Colonic mucosa (tissue), 4 donors: ENCODE measurements around the gene TRDN. TPM values are rescaled to one million over a fixed set of nuclear protein-coding genes. Genes with fewer than 3 reads are reported as not detected.

Experiments
- DNase-seq: peaks from one replicate; pipeline ENCODE4 v3.0.0-alpha.2; 2020
- H3K27ac ChIP-seq: fragments of 200-600 bp; one replicate; pipeline ENCODE4 v1.8.0; 2021
- H3K27me3 ChIP-seq: fragments of 200-600 bp; one replicate; pipeline ENCODE4 v1.8.0; 2021
- H3K36me3 ChIP-seq: fragments of 200-600 bp; one replicate; pipeline ENCODE4 v1.8.0; 2021
- H3K4me1 ChIP-seq: fragments of 200-600 bp; one replicate; pipeline ENCODE4 v1.8.0; 2021; ENCODE audit warnings: mild to moderate bottlenecking
- H3K4me3 ChIP-seq: fragments of 200-600 bp; one replicate; pipeline ENCODE4 v1.8.0; 2021
- H3K9ac ChIP-seq, 2 donors: one replicate each; pipeline ENCODE4 v1.7.0; 2013; ENCODE audit warnings: control low read depth in 2 of 2, low read depth in 2 of 2, low read length in 2 of 2
- H3K9me3 ChIP-seq: fragments of 200-600 bp; one replicate; pipeline ENCODE4 v1.8.0; 2021
- intact Hi-C: fragments of 100-400 bp; cut with DNase I; formaldehyde crosslinking; loops from one replicate; pipeline ENCODE4 v1.14.1; 2022
- total RNA-seq, 2 donors: library from RNA; stranded (reverse); fragmentation: NEBNext Ultra II Directional in 1 of 2; extraction: Animal tissue kit (Norgen Biotek cat#: 25700) in 1 of 2; gene quantifications; one replicate each; pipeline ENCODE4 v1.2.1, GENCODE V29; 2021
- TF ChIP-seq, protein P1 (sequence below): fragments of 200-600 bp; IDR thresholded peaks from one replicate; pipeline ENCODE4 v1.8.0; 2022; ENCODE audit warnings: antibody characterized with exemption, mild to moderate bottlenecking
- donor health status: healthy.
- donor health status: DM: no; HTN: no; CAD: no.
- donor health status: DM: no; HTN: no; CAD: no.

TRDN gene
- total RNA-seq, 2 donors from 2014 or later = not detected

DNA sequence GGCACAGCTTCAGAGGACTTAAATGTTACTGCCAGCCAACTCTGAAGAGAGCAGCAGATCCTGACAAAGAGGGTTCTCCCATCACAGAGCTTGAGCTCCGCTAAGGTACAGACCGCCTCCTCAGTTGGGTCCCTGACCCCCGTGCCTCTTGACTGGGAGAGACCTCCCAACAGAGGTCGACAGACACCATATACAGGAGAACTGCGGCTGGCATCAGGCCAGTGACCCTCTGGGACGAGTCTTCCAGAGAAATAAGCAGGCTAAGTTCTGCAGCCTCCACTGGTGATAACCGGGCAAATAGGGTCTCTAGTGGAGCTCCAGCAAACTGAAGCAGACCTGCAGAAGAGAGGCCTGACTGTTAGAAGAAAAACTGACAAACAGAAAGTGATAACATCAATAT, 453.8 kb downstream of the TRDN start:
- no peak overlapping the region for H3K4me3 ChIP-seq
- TF ChIP-seq, protein P1, sequence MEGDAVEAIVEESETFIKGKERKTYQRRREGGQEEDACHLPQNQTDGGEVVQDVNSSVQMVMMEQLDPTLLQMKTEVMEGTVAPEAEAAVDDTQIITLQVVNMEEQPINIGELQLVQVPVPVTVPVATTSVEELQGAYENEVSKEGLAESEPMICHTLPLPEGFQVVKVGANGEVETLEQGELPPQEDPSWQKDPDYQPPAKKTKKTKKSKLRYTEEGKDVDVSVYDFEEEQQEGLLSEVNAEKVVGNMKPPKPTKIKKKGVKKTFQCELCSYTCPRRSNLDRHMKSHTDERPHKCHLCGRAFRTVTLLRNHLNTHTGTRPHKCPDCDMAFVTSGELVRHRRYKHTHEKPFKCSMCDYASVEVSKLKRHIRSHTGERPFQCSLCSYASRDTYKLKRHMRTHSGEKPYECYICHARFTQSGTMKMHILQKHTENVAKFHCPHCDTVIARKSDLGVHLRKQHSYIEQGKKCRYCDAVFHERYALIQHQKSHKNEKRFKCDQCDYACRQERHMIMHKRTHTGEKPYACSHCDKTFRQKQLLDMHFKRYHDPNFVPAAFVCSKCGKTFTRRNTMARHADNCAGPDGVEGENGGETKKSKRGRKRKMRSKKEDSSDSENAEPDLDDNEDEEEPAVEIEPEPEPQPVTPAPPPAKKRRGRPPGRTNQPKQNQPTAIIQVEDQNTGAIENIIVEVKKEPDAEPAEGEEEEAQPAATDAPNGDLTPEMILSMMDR = no peak
- intact Hi-C loops = no loop called here
- H3K27ac ChIP-seq = no peak overlapping the region
- no peak overlapping the region for H3K9ac ChIP-seq
- H3K9me3 ChIP-seq = no peaks in the 10 kb centered on the region
- H3K36me3 ChIP-seq = no peaks in the 10 kb centered on the region
- H3K4me1 ChIP-seq = no peaks in the 10 kb centered on the region
- no peaks in the 10 kb centered on the region for H3K27me3 ChIP-seq
- no peak for DNase-seq

DNA sequence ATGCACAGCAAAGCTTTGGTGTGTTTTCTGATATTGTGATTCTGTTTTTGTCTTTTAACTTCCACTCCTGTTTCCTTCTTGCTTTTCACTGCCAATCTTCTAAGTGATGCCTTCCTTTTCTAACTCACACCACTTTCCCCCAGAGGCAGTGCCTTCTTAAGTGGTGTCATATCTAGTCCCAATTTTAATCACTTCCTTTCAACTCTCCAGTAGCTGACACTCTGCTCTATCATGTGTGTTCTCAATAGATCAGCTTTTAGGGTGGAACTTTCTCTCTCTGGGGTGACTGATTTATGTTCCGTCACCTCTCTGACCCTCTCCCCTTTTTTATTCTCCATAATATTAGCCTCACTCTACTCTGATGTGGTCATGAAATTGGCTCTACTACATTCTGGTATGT, 460.0 kb downstream of the TRDN start:
- H3K27me3 ChIP-seq = no peaks in the 10 kb centered on the region
- H3K36me3 ChIP-seq = no peaks in the 10 kb centered on the region
- no peaks in the 10 kb centered on the region for H3K4me1 ChIP-seq
- H3K27ac ChIP-seq = no peak overlapping the region
- H3K9ac ChIP-seq = no peak overlapping the region
- DNase-seq = no peak
- no peaks in the 10 kb centered on the region for H3K9me3 ChIP-seq
- no peak overlapping the region for H3K4me3 ChIP-seq
- TF ChIP-seq, protein P1 = no peak
- intact Hi-C loops = no loop called here

DNA sequence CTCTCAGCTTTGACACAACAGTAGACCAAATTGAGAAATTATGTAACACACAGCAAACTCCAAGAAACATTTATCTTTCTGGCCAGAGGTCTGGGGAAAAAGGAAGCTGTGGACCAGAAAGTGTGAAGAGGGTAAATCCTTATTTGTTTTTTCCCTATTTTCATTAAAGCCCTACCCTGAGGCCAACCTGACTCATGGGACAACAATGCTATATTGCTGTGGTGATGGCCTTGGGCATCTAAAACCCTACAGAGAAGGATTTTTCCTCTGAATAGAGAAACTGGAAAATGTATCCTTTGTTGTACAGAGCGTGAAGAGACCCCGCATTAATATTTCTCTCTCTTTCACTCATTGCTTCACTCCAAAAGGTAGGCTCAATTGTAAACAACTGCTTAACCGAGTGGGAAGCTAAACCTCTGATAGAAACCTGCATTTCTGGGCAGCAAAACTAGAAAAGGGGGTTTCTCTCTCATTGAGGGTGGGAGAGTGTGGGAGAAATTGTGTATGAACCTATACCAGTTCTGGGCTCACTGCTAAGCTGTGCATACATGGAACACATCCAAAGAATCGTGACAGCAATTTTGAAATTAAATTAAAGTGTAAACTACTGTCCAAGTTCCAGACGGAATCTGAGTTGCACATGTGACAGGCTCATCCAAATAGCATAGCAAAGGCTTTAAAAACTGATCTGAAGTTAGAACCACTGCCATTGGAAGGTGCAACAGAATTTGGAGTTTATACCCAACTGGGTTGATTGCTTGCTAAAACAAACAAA, 465.2 kb downstream of the TRDN start:
- no peak overlapping the region for H3K4me3 ChIP-seq
- H3K9me3 ChIP-seq = no peaks in the 10 kb centered on the region
- H3K36me3 ChIP-seq = no peaks in the 10 kb centered on the region
- TF ChIP-seq, protein P1 = no peak
- DNase-seq = no peak
- H3K27ac ChIP-seq = no peak overlapping the region
- no peak overlapping the region for H3K9ac ChIP-seq
- no peaks in the 10 kb centered on the region for H3K4me1 ChIP-seq
- H3K27me3 ChIP-seq = no peaks in the 10 kb centered on the region
- intact Hi-C loops = no loop called here

DNA sequence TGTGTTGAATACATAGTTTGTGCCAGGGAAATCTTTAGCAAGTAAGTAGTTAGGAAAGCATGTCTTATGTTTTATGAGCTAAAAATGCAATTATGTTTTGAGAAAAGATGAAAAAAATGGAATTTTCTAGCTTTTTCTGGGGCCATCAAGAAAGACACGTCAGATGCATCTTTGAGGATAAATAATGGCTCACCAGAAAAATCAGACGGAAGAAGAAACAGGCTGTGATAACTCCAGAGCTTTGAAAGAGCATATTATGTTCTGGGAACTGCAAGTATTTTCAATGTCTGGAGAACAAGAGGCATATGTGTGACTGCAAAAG, 467.0 kb downstream of the TRDN start:
- Histone ChIP-seq H3K4me3 (no peak overlapping the region), H3K9me3 (no peaks in the 10 kb centered on the region), H3K27ac (no peak overlapping the region), H3K4me1 (no peaks in the 10 kb centered on the region), H3K9ac (no peak overlapping the region), H3K27me3 (no peaks in the 10 kb centered on the region), H3K36me3 (no peaks in the 10 kb centered on the region)
- TF ChIP-seq, protein P1 = no peak
- intact Hi-C loops = no loop called here
- DNase-seq = no peak

DNA sequence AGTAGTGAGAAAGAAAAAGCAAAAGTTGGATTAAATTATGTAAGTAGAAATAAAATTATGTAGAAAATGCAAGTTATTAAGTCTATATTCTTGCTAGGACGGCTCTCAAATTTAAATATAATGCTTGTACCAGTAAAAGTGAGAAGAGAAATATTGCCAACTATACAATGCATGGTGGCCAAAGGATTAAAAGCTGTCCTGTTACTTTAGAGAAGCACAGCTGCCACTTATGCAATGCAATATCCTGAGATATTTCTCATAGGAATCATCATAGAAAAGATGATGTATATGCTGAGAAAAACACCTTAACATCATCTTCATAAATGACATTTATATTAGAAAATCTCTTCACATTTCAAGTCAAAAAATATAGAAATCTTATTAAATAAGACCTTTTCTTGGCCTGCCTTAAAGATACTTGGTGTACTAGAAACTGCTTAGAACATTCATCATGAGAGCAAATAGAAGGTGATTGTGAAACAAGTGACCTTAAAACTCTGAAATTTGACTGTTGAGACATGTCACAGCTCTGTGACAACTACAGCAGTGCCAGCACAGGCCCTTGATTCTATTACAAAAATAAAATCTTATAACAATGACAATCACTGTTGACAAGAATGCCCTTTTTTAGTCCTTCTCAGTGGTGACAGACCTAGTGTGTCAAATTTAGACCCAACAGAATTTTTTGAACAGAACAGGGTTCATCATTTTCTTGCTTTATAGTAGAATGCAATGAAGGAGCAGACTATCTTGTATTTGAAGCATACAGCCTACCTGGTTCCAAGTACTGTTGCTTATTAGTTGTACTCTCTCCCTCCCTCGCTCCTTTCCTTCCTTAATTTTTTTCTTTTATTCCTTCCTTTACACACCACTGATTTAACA, 467.6 kb downstream of the TRDN start:
- no peaks in the 10 kb centered on the region for H3K27me3 ChIP-seq
- TF ChIP-seq, protein P1 = no peak
- no peak overlapping the region for H3K27ac ChIP-seq
- no peaks in the 10 kb centered on the region for H3K9me3 ChIP-seq
- no peak for DNase-seq
- H3K4me1 ChIP-seq = no peaks in the 10 kb centered on the region
- H3K36me3 ChIP-seq = no peaks in the 10 kb centered on the region
- H3K4me3 ChIP-seq = no peak overlapping the region
- intact Hi-C loops = no loop called here
- no peak overlapping the region for H3K9ac ChIP-seq
